ENCODE data around the gene TEX26. TPM values are rescaled to one million over a fixed set of nuclear protein-coding genes. Genes with fewer than 3 reads are reported as not detected.

The TEX26 gene
- total RNA-seq, 1 experiment from 2014 or later, result not detected

DNA sequence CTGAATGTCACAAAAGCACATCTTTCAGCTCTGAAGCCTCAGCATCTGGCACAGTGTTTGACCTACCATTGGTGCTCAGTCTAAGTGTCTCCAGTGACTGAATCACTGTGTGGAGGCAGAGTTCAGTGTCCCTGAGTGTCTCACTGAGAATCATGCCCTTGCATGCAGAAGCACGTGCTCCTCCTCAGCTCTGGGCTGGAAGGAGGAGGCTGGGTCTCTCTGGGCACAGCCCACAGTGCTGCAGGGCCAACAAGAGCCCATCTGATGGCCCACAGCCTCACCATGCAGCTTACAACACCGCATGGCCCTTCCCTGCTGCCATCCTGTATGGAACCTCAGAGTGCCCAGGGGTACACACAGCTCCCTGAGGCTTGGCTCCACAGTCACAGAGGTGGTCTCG, 86.1 kb downstream of the TEX26 start:
- H3K36me3 ChIP-seq (ENCODE audit: control insufficient read depth, insufficient read depth, low read length), result no peaks in the 10 kb centered on the region
- intact Hi-C loops (cut with micrococcal nuclease; ENCODE audit: unreplicated experiment), result loop anchor here (10.0 kb wide), 1 partner anchor 214 kb away; no protein-coding TSS in a partner anchor
- H3K27ac Mint-ChIP-seq (ENCODE audit: unreplicated experiment), result no peak overlapping the region
- TF ChIP-seq, protein P1, sequence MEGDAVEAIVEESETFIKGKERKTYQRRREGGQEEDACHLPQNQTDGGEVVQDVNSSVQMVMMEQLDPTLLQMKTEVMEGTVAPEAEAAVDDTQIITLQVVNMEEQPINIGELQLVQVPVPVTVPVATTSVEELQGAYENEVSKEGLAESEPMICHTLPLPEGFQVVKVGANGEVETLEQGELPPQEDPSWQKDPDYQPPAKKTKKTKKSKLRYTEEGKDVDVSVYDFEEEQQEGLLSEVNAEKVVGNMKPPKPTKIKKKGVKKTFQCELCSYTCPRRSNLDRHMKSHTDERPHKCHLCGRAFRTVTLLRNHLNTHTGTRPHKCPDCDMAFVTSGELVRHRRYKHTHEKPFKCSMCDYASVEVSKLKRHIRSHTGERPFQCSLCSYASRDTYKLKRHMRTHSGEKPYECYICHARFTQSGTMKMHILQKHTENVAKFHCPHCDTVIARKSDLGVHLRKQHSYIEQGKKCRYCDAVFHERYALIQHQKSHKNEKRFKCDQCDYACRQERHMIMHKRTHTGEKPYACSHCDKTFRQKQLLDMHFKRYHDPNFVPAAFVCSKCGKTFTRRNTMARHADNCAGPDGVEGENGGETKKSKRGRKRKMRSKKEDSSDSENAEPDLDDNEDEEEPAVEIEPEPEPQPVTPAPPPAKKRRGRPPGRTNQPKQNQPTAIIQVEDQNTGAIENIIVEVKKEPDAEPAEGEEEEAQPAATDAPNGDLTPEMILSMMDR (IDR thresholded peaks at IDR 0.05; ENCODE audit: insufficient read depth in 1 of 2, low read depth in 1 of 2, low read length in 1 of 2, severe bottlenecking in 1 of 2, unreplicated experiment in 1 of 2), result no peak
- no peak overlapping the region for H3K4me3 ChIP-seq (ENCODE audit: low read depth, low read length)
- no peaks in the 10 kb centered on the region for H3K9me3 Mint-ChIP-seq (ENCODE audit: unreplicated experiment)
- H3K4me1 Mint-ChIP-seq (ENCODE audit: low read depth, unreplicated experiment), result peaks cover 8% of the 10 kb centered on the region
- peaks cover 5% of the 10 kb centered on the region for H3K27me3 Mint-ChIP-seq (ENCODE audit: insufficient read depth, unreplicated experiment)
- no peaks in the 10 kb centered on the region for H3K4me1 ChIP-seq
- no TSS peak for BruUV-seq (replicated peaks)
- no peaks in the 10 kb centered on the region for H3K9me3 ChIP-seq
- POLR2A ChIA-PET, result no interaction called here
- H3K27me3 ChIP-seq (replicated peaks; ENCODE audit: control insufficient read depth, insufficient read depth, low read length), result no peaks in the 10 kb centered on the region
- H3K36me3 Mint-ChIP-seq (ENCODE audit: insufficient read depth, unreplicated experiment), result no peaks in the 10 kb centered on the region
- no peak overlapping the region for H3K4me3 Mint-ChIP-seq (ENCODE audit: unreplicated experiment)
- DNase-seq, result no peak
- CTCF ChIA-PET, result no interaction called here

DNA sequence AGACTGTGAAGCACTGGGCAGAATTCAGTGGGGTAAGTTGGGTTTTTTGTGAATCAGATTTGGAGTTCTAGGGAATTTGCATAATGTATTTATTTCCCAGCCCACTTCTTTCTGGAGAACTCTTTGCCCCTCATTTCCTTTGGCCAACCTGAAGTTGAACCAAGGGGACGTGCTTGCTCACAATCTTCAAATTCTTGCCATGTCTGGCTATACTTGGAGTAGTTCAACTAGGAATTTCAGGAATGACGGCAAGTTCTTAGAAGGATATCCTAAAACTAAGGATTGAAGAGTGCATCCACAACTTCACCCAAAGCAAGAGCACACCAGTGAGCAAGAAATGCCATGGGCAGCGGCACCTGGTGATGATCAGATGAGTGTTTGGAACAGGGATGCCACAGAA, 88.5 kb downstream of the TEX26 start:
- Mint-ChIP-seq H3K9me3 (ENCODE audit: unreplicated experiment) (no peaks in the 10 kb centered on the region), H3K27ac (ENCODE audit: unreplicated experiment) (no peak overlapping the region), H3K4me3 (ENCODE audit: unreplicated experiment) (no peak overlapping the region), H3K36me3 (ENCODE audit: insufficient read depth, unreplicated experiment) (no peaks in the 10 kb centered on the region), H3K27me3 (ENCODE audit: insufficient read depth, unreplicated experiment) (peaks cover 5% of the 10 kb centered on the region), H3K4me1 (ENCODE audit: low read depth, unreplicated experiment) (peaks cover 8% of the 10 kb centered on the region)
- H3K4me1 ChIP-seq, result no peaks in the 10 kb centered on the region
- no peaks in the 10 kb centered on the region for H3K36me3 ChIP-seq (ENCODE audit: control insufficient read depth, insufficient read depth, low read length)
- CTCF ChIA-PET, result no interaction called here
- TF ChIP-seq, protein P1 (IDR thresholded peaks at IDR 0.05; ENCODE audit: insufficient read depth in 1 of 2, low read depth in 1 of 2, low read length in 1 of 2, severe bottlenecking in 1 of 2, unreplicated experiment in 1 of 2), result no peak
- no TSS peak for BruUV-seq (replicated peaks)
- DNase-seq, result no peak
- intact Hi-C loops (cut with micrococcal nuclease; ENCODE audit: unreplicated experiment), result no loop called here
- no peaks in the 10 kb centered on the region for H3K9me3 ChIP-seq
- POLR2A ChIA-PET, result no interaction called here
- no peak overlapping the region for H3K4me3 ChIP-seq (ENCODE audit: low read depth, low read length)
- H3K27me3 ChIP-seq (replicated peaks; ENCODE audit: control insufficient read depth, insufficient read depth, low read length), result no peaks in the 10 kb centered on the region

DNA sequence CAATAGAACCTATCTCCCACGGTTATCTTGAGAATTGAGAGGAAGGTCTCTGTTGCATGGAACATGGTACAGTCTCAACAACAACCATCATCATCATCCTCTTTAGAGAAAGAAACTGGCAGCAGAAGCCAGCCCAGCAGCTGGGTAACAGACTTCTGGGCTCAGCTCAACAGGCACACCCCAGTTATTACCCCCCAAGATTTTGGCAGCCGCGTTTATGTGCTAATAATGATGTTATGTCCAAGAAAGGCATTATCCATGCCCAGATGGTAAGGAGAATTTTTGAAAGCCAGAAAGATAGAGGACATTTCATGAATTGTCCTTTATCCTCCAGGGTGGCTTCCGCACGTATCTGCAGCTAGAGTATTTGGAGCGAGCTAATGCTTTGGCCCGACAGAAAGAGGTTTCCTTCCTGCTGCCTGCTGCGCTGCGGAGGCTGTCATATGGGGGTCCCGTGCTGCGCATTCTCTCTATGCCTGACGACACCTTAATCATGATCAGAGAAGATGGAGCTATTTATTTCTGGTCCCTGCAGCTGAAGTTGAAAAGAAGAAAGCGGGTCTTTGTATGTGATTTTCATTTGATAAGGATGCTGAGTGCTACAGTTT, 89.9 kb downstream of the TEX26 start:
- Histone ChIP-seq H3K27me3 (replicated peaks; ENCODE audit: control insufficient read depth, insufficient read depth, low read length) (no peaks in the 10 kb centered on the region), H3K4me1 (no peaks in the 10 kb centered on the region), H3K9me3 (no peaks in the 10 kb centered on the region), H3K36me3 (ENCODE audit: control insufficient read depth, insufficient read depth, low read length) (no peaks in the 10 kb centered on the region), H3K4me3 (ENCODE audit: low read depth, low read length) (no peak overlapping the region)
- DNase-seq, result no peak
- BruUV-seq (replicated peaks), result no TSS peak
- TF ChIP-seq, protein P1 (IDR thresholded peaks at IDR 0.05; ENCODE audit: insufficient read depth in 1 of 2, low read depth in 1 of 2, low read length in 1 of 2, severe bottlenecking in 1 of 2, unreplicated experiment in 1 of 2), result no peak
- no peaks in the 10 kb centered on the region for H3K9me3 Mint-ChIP-seq (ENCODE audit: unreplicated experiment)
- H3K4me1 Mint-ChIP-seq (ENCODE audit: low read depth, unreplicated experiment), result peaks cover 8% of the 10 kb centered on the region
- ChIA-PET POLR2A (no interaction called here), CTCF (no interaction called here)
- no peaks in the 10 kb centered on the region for H3K36me3 Mint-ChIP-seq (ENCODE audit: insufficient read depth, unreplicated experiment)
- H3K4me3 Mint-ChIP-seq (ENCODE audit: unreplicated experiment), result no peak overlapping the region
- H3K27ac Mint-ChIP-seq (ENCODE audit: unreplicated experiment), result no peak overlapping the region
- intact Hi-C loops (cut with micrococcal nuclease; ENCODE audit: unreplicated experiment), result no loop called here
- peaks cover 2% of the 10 kb centered on the region for H3K27me3 Mint-ChIP-seq (ENCODE audit: insufficient read depth, unreplicated experiment)

Measured in Caco-2 (cell line).